ENCODE measurements around the gene ARHGAP4. TPM values are rescaled to one million over a fixed set of nuclear protein-coding genes. Genes with fewer than 3 reads are reported as not detected.

ARHGAP4 gene
- total and polyA plus RNA-seq, 2 of the 4 experiments (the other 2 are of a cell fraction): 0.18 to 0.72 TPM

GRCh38 chrX:153927922-153928760, 2.1 kb upstream of the ARHGAP4 start (continued):
- TF ChIP-seq, protein P1, sequence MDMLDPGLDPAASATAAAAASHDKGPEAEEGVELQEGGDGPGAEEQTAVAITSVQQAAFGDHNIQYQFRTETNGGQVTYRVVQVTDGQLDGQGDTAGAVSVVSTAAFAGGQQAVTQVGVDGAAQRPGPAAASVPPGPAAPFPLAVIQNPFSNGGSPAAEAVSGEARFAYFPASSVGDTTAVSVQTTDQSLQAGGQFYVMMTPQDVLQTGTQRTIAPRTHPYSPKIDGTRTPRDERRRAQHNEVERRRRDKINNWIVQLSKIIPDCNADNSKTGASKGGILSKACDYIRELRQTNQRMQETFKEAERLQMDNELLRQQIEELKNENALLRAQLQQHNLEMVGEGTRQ (IDR thresholded peaks at IDR 0.05; ENCODE audit: low read depth, low read length): peak; percentile 93

- H3K79me1 ChIP-seq (ENCODE audit: low read depth in 1 of 2, low read length in 2 of 2): peaks cover 0 to 7% of the 10 kb centered on the region in 2 experiments; a peak in 2 of 4 replicates
- H3K27me3 ChIP-seq (ENCODE audit: control insufficient read depth, insufficient read depth, low read length): no peaks in the 10 kb centered on the region; the same call in 1 of the 2 replicates
- H2AFZ ChIP-seq (replicated peaks; ENCODE audit: low read length, poor library complexity): peak overlapping the region; percentile 90
- peak overlapping the region; percentile 94 for H3K9ac ChIP-seq (ENCODE audit: low read depth, low read length)
- peak overlapping the region; percentile 7; the same call in 1 of the 2 replicates for H2BK120ac ChIP-seq (ENCODE audit: low read depth, low read length)
- ChIA-PET CTCF (no interaction called here), POLR2A (ENCODE audit: unreplicated experiment) (no interaction called here)
- H4K91ac ChIP-seq (ENCODE audit: insufficient read depth, low read depth, low read length): peak overlapping the region; percentile 73
- peaks cover 8% of the 10 kb centered on the region for H4K20me1 ChIP-seq (ENCODE audit: insufficient read depth, low read length)
- H3K56ac ChIP-seq (ENCODE audit: extremely low read depth, insufficient read depth, low read length): peak overlapping the region; percentile 63
- peak overlapping the region; percentile 97 for H2AK9ac ChIP-seq (replicated peaks; ENCODE audit: low read depth, low read length, poor library complexity)
- peak overlapping the region; percentile 74 for H3K14ac ChIP-seq (replicated peaks; ENCODE audit: low read depth, low read length)
- in situ Hi-C loops (cut with MboI; ENCODE audit: low sequenced_read_pairs) (no loop called here), intact Hi-C loops (cut with micrococcal nuclease) (loop anchor here (5.0 kb wide), 1 partner anchor 135 kb away; the partner anchor contains the start of genes IDH3G and SSR4), dilution Hi-C loops (cut with HindIII; ENCODE audit: low sequenced_read_pairs, unreplicated experiment) (no loop called here)
- H3K4me2 ChIP-seq (ENCODE audit: low read depth, low read length): peak overlapping the region; percentile 88
- peak overlapping the region; percentile 82 for H3K4me3 ChIP-seq (ENCODE audit: insufficient read depth, low read depth, low read length)
- peaks cover 23% of the 10 kb centered on the region for H3K36me3 ChIP-seq (ENCODE audit: control insufficient read depth, insufficient read depth, low read length)
- H2BK15ac ChIP-seq (ENCODE audit: low read depth, low read length): no peak overlapping the region; the same call in 2 of the 3 replicates
- H3K9me3 ChIP-seq (ENCODE audit: control insufficient read depth, insufficient read depth, low read length): no peaks in the 10 kb centered on the region
- peak overlapping the region; percentile 67 to 97 for H4K8ac ChIP-seq (ENCODE audit: low read depth in 2 of 2, low read length in 2 of 2)
- ATAC-seq (ENCODE audit: low read depth) (no peak; the same call in 1 of the 2 replicates), DNase-seq (no peak)
- peak overlapping the region; percentile 82 for H4K5ac ChIP-seq (ENCODE audit: low read depth, low read length)
- no peak overlapping the region for H2BK20ac ChIP-seq (ENCODE audit: low read depth, low read length)
- peak overlapping the region; percentile 90 for H2BK5ac ChIP-seq (ENCODE audit: low read depth, low read length, poor library complexity, severe bottlenecking)
- WGBS, 2 experiments (ENCODE audit: extremely low coverage in 2 of 2, insufficient read length in 1 of 2): 42% methylated on average over 2 of the region's 8 CpGs; no CpG with 5 or more reads in 1 of the 2 experiments
- H3K4me1 ChIP-seq (ENCODE audit: control insufficient read depth, insufficient read depth, low read length): peaks cover 2% of the 10 kb centered on the region
- H3K27ac ChIP-seq (ENCODE audit: insufficient read depth, low read length): peak overlapping the region; percentile 97
- H3K18ac ChIP-seq (ENCODE audit: low read depth, low read length): peak overlapping the region; percentile 16
- H3K9me1 ChIP-seq (ENCODE audit: insufficient read depth, low read length): no peaks in the 10 kb centered on the region; the same call in 1 of the 2 replicates
- H3K4ac ChIP-seq (ENCODE audit: low read depth, low read length): peak overlapping the region; percentile 95
- peak overlapping the region; percentile 94 for H2AK5ac ChIP-seq (ENCODE audit: low read depth, low read length)
- H3K23ac ChIP-seq (ENCODE audit: low read depth, low read length): peak overlapping the region; percentile 79
- BruUV-seq (replicated peaks): no TSS peak
- no peak for TF ChIP-seq POLR2A (IDR thresholded peaks at IDR 0.05; ENCODE audit: low read depth, low read length)
- no peak for TF ChIP-seq RCOR1 (IDR thresholded peaks at IDR 0.05; ENCODE audit: insufficient replicate concordance, low read length)
- TF ChIP-seq, protein P1 (IDR thresholded peaks at IDR 0.05; ENCODE audit: low read depth, low read length): no peak
- TF ChIP-seq MAZ (IDR thresholded peaks at IDR 0.05; ENCODE audit: borderline replicate concordance, low read depth, low read length): no peak
- TF ChIP-seq RFX5 (IDR thresholded peaks at IDR 0.05; ENCODE audit: low read depth, low read length): no peak
- no peak for TF ChIP-seq ELK1 (IDR thresholded peaks at IDR 0.05; ENCODE audit: borderline replicate concordance, low read depth, low read length)
- no peak for TF ChIP-seq CTCF (conservative IDR thresholded peaks at IDR 0.05; ENCODE audit: low read depth, low read length)
- TF ChIP-seq MAFK (IDR thresholded peaks at IDR 0.05; ENCODE audit: low read depth, low read length): no peak
- TF ChIP-seq CEBPB (IDR thresholded peaks at IDR 0.05; ENCODE audit: low read depth, low read length): no peak
- no peak for TF ChIP-seq RAD21 (IDR thresholded peaks at IDR 0.05; ENCODE audit: low read length)
Observed at GRCh38 chrX:153927672-153927921, 1.5 kb upstream of the ARHGAP4 start.

Data from IMR-90 (cell line).